H1 (cell line): ENCODE measurements around the gene PPP2R5B. TPM values are rescaled to one million over a fixed set of nuclear protein-coding genes. Genes with fewer than 3 reads are reported as not detected.

Experiments
- CTCF ChIA-PET: fragments of 300-600 bp; sonication (Branson Sonifier 250); formaldehyde crosslinking; loops from one replicate; lab custom pipeline; 2021; ENCODE audit not compliant: partially characterized antibody; lab: Charles Lee
- POLR2A ChIA-PET: fragments of 300-600 bp; sonication (Branson Sonifier 250); formaldehyde crosslinking; loops from one replicate; lab custom pipeline; 2021; ENCODE audit warnings: inconsistent platforms; ENCODE audit not compliant: partially characterized antibody; lab: Charles Lee
- DNase-seq, 2 experiments: peaks; one replicate each; pipeline versions ENCODE4 v3.0.0 to v3.0.0-alpha.2; 2010 to 2022; ENCODE audit warnings: low spot score in 2 of 2, low read depth in 1 of 2, mixed read lengths in 1 of 2
- FAIRE-seq: peaks from 2 replicates; lab custom pipeline; 2011; peaks lifted over from hg19 to GRCh38; lab: Jason Lieb, UNC
- H2AFZ ChIP-seq: 2 replicates; pipeline ENCODE4 v1.8.1; 2012; ENCODE audit warnings: low read length, inconsistent platforms
- H2AK5ac ChIP-seq: 2 replicates; pipeline ENCODE4 v1.6.1; 2013; ENCODE audit warnings: low read depth, low read length
- H2BK120ac ChIP-seq: replicated peaks from 2 replicates; pipeline ENCODE3; 2013; ENCODE audit warnings: low read depth, low read length, inconsistent platforms
- H2BK12ac ChIP-seq: 2 replicates; pipeline ENCODE4 v1.6.1; 2013; ENCODE audit warnings: low read depth, low read length
- H2BK15ac ChIP-seq: 2 replicates; pipeline ENCODE4 v1.6.1; 2013; ENCODE audit warnings: low read length
- H2BK20ac ChIP-seq: 2 replicates; pipeline ENCODE4 v1.6.1; 2013; ENCODE audit warnings: low read length
- H2BK5ac ChIP-seq: 2 replicates; pipeline ENCODE4 v1.6.1; 2013; ENCODE audit warnings: low read depth, low read length
- H3K14ac ChIP-seq: 2 replicates; pipeline ENCODE4 v1.6.1; 2013; ENCODE audit warnings: inconsistent platforms; ENCODE audit not compliant: insufficient read length
- H3K18ac ChIP-seq: 2 replicates; pipeline ENCODE4 v1.6.1; 2013; ENCODE audit warnings: low read length; ENCODE audit errors: extremely low read depth
- H3K23ac ChIP-seq: 2 replicates; pipeline ENCODE4 v1.6.1; 2013; ENCODE audit warnings: inconsistent platforms; ENCODE audit not compliant: insufficient read length
- H3K23me2 ChIP-seq: 2 replicates; pipeline ENCODE4 v1.6.1; 2013; ENCODE audit warnings: low read depth, low read length
- H3K27ac ChIP-seq: 2 replicates; pipeline ENCODE4 v1.6.1; 2011; ENCODE audit warnings: low read depth, low read length, inconsistent platforms
- H3K27me3 ChIP-seq, 4 experiments: replicated peaks in 1 of 4; 1 replicate in 1 of 4; 2 replicates in 3 of 4; pipeline versions ENCODE4 v1.6.1 to v1.8.1; 2011 to 2013; ENCODE audit warnings: low read length in 3 of 4, mild to moderate bottlenecking in 3 of 4, inconsistent platforms in 2 of 4, mixed read lengths in 2 of 4, moderate library complexity in 1 of 4; ENCODE audit not compliant: control insufficient read depth in 3 of 4, insufficient read depth in 3 of 4; ENCODE audit errors: extremely low read depth in 1 of 4
- H3K36me3 ChIP-seq, 4 experiments: 2 replicates each; pipeline versions ENCODE4 v1.6.1 to v1.8.1; 2011 to 2013; ENCODE audit warnings: mild to moderate bottlenecking in 4 of 4, low read length in 3 of 4, moderate library complexity in 2 of 4, control low read depth in 1 of 4, inconsistent platforms in 1 of 4; ENCODE audit not compliant: insufficient read depth in 4 of 4, control insufficient read depth in 2 of 4
- H3K4ac ChIP-seq: replicated peaks from 2 replicates; pipeline ENCODE3; 2013; ENCODE audit warnings: low read length, low read depth, mixed read lengths, inconsistent platforms; ENCODE audit not compliant: insufficient read length
- H3K4me1 ChIP-seq, 4 experiments: replicated peaks in 1 of 4; 1 replicate in 1 of 4; 2 replicates in 3 of 4; pipeline versions ENCODE4 v1.6.1 to v1.8.1; 2011 to 2013; ENCODE audit warnings: low read length in 3 of 4, inconsistent platforms in 2 of 4, mixed read lengths in 1 of 4; ENCODE audit not compliant: insufficient read depth in 4 of 4, control insufficient read depth in 3 of 4
- H3K4me2 ChIP-seq, 2 experiments: 2 replicates each; pipeline versions ENCODE4 v1.6.1 to v1.8.1; 2011 to 2013; ENCODE audit warnings: low read depth in 2 of 2, low read length in 2 of 2, control low read depth in 1 of 2, inconsistent platforms in 1 of 2, mild to moderate bottlenecking in 1 of 2; ENCODE audit not compliant: insufficient read depth in 1 of 2
- H3K4me3 ChIP-seq, 4 experiments: fragments of 200-600, 300-600 bp in 1 of 4; sonication (generic), shearing (Covaris generic), sonication (Bioruptor Twin) in 1 of 4; 2 replicates each; pipeline versions ENCODE4 v1.5.1 to v1.8.1; 2011 to 2016; ENCODE audit warnings: low read length in 4 of 4, low read depth in 3 of 4, control low read depth in 2 of 4, inconsistent platforms in 2 of 4, mild to moderate bottlenecking in 2 of 4, mixed read lengths in 1 of 4, moderate library complexity in 1 of 4; ENCODE audit not compliant: insufficient read depth in 2 of 4; ENCODE audit errors: extremely low read depth in 1 of 4
- H3K56ac ChIP-seq: replicated peaks from 2 replicates; pipeline ENCODE3; 2013; ENCODE audit warnings: low read depth, mild to moderate bottlenecking, mixed read lengths, low read length, inconsistent platforms; ENCODE audit not compliant: insufficient read length
- H3K79me1 ChIP-seq: 2 replicates; pipeline ENCODE4 v1.6.1; 2013; ENCODE audit warnings: low read depth, low read length, control low read depth
- H3K79me2 ChIP-seq, 2 experiments: 2 replicates each; pipeline versions ENCODE4 v1.6.1 to v1.8.1; 2012 to 2013; ENCODE audit warnings: low read length in 2 of 2, mild to moderate bottlenecking in 2 of 2, inconsistent platforms in 1 of 2; ENCODE audit not compliant: insufficient read depth in 2 of 2, control insufficient read depth in 1 of 2
- H3K9ac ChIP-seq, 4 experiments: replicated peaks in 1 of 4; 1 replicate in 1 of 4; 2 replicates in 3 of 4; pipeline versions ENCODE4 v1.6.1 to v1.8.1; 2011 to 2013; ENCODE audit warnings: low read depth in 3 of 4, low read length in 3 of 4, control low read depth in 2 of 4, mild to moderate bottlenecking in 2 of 4, moderate library complexity in 2 of 4, inconsistent platforms in 1 of 4; ENCODE audit errors: extremely low read depth in 1 of 4
- H3K9me3 ChIP-seq, 2 experiments: 2 replicates each; pipeline versions ENCODE4 v1.6.1 to v1.8.1; 2012 to 2013; ENCODE audit warnings: mild to moderate bottlenecking in 2 of 2, moderate library complexity in 2 of 2, control low read depth in 1 of 2, inconsistent platforms in 1 of 2, low read depth in 1 of 2, low read length in 1 of 2, mixed read lengths in 1 of 2; ENCODE audit not compliant: insufficient read depth in 2 of 2
- H4K20me1 ChIP-seq, 2 experiments: replicated peaks in 1 of 2; 2 replicates each; pipeline versions ENCODE3 to v1.8.1; 2011 to 2013; ENCODE audit warnings: inconsistent platforms in 2 of 2, low read length in 2 of 2, mild to moderate bottlenecking in 1 of 2; ENCODE audit not compliant: insufficient read depth in 2 of 2, control insufficient read depth in 1 of 2
- H4K5ac ChIP-seq: 2 replicates; pipeline ENCODE4 v1.6.1; 2013; ENCODE audit warnings: low read length, low read depth, mixed read lengths, inconsistent platforms; ENCODE audit not compliant: insufficient read length
- H4K8ac ChIP-seq: 2 replicates; pipeline ENCODE4 v1.8.0; 2013; ENCODE audit warnings: mild to moderate bottlenecking, moderate library complexity, low read length, inconsistent platforms; ENCODE audit not compliant: insufficient read depth; ENCODE audit errors: extremely low read depth
- H4K91ac ChIP-seq: replicated peaks from 2 replicates; pipeline ENCODE3; 2013; ENCODE audit warnings: low read length, mixed read lengths, inconsistent platforms; ENCODE audit not compliant: insufficient read length
- BACH1 ChIP-seq: IDR thresholded peaks from 2 replicates; pipeline ENCODE4 v1.6.1; 2012; ENCODE audit warnings: low read length, improper control_type of control experiment
- KDM4A ChIP-seq: IDR thresholded peaks from one replicate; pipeline ENCODE4 v1.7.1; 2012; ENCODE audit warnings: low read depth, mild to moderate bottlenecking, moderate library complexity, low read length, inconsistent platforms; ENCODE audit not compliant: severe bottlenecking
- MAFK ChIP-seq: IDR thresholded peaks from 2 replicates; pipeline ENCODE4 v1.6.1; 2012; ENCODE audit warnings: low read depth, mild to moderate bottlenecking, improper control_type of control experiment, low read length
- PHF8 ChIP-seq: fragments of 200-600 bp; sonication (generic); conservative IDR thresholded peaks from 2 replicates; pipeline ENCODE4 v1.7.1; 2012; ENCODE audit warnings: low read depth, mild to moderate bottlenecking, inconsistent platforms, low read length, moderate library complexity
- RFX5 ChIP-seq: IDR thresholded peaks from 2 replicates; pipeline ENCODE4 v1.6.1; 2011; ENCODE audit warnings: low read depth, low read length, improper control_type of control experiment, borderline replicate concordance
- RNF2 ChIP-seq: fragments of 200-900, 300-1000 bp; sonication (generic); IDR thresholded peaks from 2 replicates; pipeline ENCODE4 v1.7.1; 2016; ENCODE audit warnings: borderline replicate concordance, low read depth, mild to moderate bottlenecking, antibody characterized with exemption, low read length; ENCODE audit not compliant: poor library complexity, severe bottlenecking; ENCODE audit errors: missing control alignments
- SIN3A ChIP-seq, 2 experiments: IDR thresholded peaks in 1 of 2; conservative IDR thresholded peaks in 1 of 2; 2 replicates each; pipeline ENCODE4 v1.6.1; 2011 to 2012; ENCODE audit warnings: low read length in 2 of 2, improper control_type of control experiment in 1 of 2, low read depth in 1 of 2, mild to moderate bottlenecking in 1 of 2
- SP4 ChIP-seq: IDR thresholded peaks from 2 replicates; pipeline ENCODE4 v1.6.1; 2012; ENCODE audit warnings: low read length, inconsistent platforms
- SUZ12 ChIP-seq: fragments of 200-600 bp; sonication (generic); IDR thresholded peaks from 2 replicates; pipeline ENCODE4 v1.6.1; 2012; ENCODE audit warnings: mild to moderate bottlenecking, inconsistent platforms, low read length, moderate library complexity, mixed read lengths
- TCF12 ChIP-seq: IDR thresholded peaks from 2 replicates; pipeline ENCODE4 v1.6.1; 2011; ENCODE audit warnings: low read depth, mild to moderate bottlenecking, low read length
- YY1 ChIP-seq: IDR thresholded peaks from 2 replicates; pipeline ENCODE4 v1.6.1; 2011; ENCODE audit warnings: low read depth, mild to moderate bottlenecking, low read length
- WGBS, 2 experiments: shearing (Covaris generic) in 1 of 2; methylation state at CpG; one replicate each; pipeline versions ENCODE4 v1.1.6 to v1.1.7; 2013 to 2015; ENCODE audit warnings: low lambda C conversion rate in 2 of 2, mixed read lengths in 2 of 2, inconsistent platforms in 1 of 2, low coverage in 1 of 2, missing lambda C conversion rate in 1 of 2; ENCODE audit not compliant: insufficient replicate concordance in 2 of 2, insufficient coverage in 1 of 2, insufficient read length in 1 of 2; ENCODE audit errors: extremely low coverage in 1 of 2, missing lambda C conversion rate in 1 of 2; 5-methylcytosine and 5-hydroxymethylcytosine counted together
- polyA plus RNA-seq, 7 experiments: library from polyadenylated mRNA; depleted of rRNA in 3 of 7; stranded (reverse) in 5 of 7; unstranded in 2 of 7; fragments of >200 nt in 5 of 7; fragments of 200-250 nt in 2 of 7; gene quantifications; 1 replicate in 5 of 7; 2 replicates in 1 of 7; 4 replicates in 1 of 7; pipeline versions ENCODE4 v1.2.1 to v1.2.3, GENCODE V29; 2011 to 2013; ENCODE audit warnings: missing spikeins in 2 of 7, mixed read lengths in 2 of 7
- total RNA-seq: library from RNA; stranded (reverse); fragmentation: NEBNext Ultra II Directional; extraction: Animal tissue kit (Norgen Biotek cat#: 25700); gene quantifications from 2 replicates; pipeline ENCODE4 v1.2.1, GENCODE V29; 2021
- TF ChIP-seq, protein P1 (sequence below): IDR thresholded peaks from 2 replicates; pipeline ENCODE4 v1.6.1; 2011; ENCODE audit warnings: low read length, improper control_type of control experiment

The PPP2R5B gene
- total and polyA plus RNA-seq, 2 of the 8 experiments (the other 6 are each of a cell fraction or from before 2014, with no cell fraction given), result 4.9 to 5.1 TPM

DNA sequence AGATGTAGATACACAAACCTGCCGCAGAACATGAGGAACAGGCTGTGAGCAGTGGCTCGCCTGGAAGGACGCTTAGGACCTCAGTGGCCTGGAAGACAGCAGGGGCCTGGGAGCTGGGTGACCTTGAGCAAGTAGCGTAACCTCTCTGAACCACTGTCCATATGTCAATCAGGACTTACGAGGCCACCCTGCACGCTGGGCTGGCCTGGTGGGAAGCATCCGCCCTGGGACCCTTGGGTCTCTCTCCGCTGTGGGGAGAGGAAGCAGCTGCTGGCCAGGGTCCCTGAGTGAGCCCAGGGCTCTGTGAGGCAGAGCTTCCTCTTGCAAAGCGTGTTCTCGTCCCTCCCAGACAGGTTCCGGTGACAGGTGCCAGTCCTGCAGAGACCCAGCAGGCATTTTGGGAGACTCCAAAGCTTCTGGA lies 32.1 kb upstream of the PPP2R5B start:
- Histone ChIP-seq H3K14ac (no peak overlapping the region), H3K4ac (no peak overlapping the region), H2BK20ac (no peak overlapping the region), H3K4me1 (peaks cover 0 to 14% (median 7%) of the 10 kb centered on the region in 4 experiments; a peak in 6 of 7 replicates), H3K4me3 (no peak overlapping the region), H3K79me1 (no peaks in the 10 kb centered on the region), H3K23ac (no peak overlapping the region), H3K27me3 (no peaks in the 10 kb centered on the region), H3K9me3 (no peaks in the 10 kb centered on the region), H2BK12ac (no peak overlapping the region), H3K23me2 (no peaks in the 10 kb centered on the region), H2BK15ac (no peak overlapping the region), H3K36me3 (peaks cover 0 to 6% (median 0%) of the 10 kb centered on the region in 4 experiments; a peak in 2 of 8 replicates), H4K5ac (no peak overlapping the region), H4K20me1 (peaks cover 0 to 2% of the 10 kb centered on the region in 2 experiments), H3K18ac (no peak overlapping the region), H3K27ac (no peak overlapping the region), H3K4me2 (no peak overlapping the region), H3K79me2 (no peaks in the 10 kb centered on the region), H4K91ac (no peak overlapping the region), H4K8ac (no peak overlapping the region), H3K56ac (no peak overlapping the region), H2BK5ac (no peak overlapping the region), H2AFZ (no peak overlapping the region), H2BK120ac (no peak overlapping the region), H2AK5ac (no peak overlapping the region), H3K9ac (no peak overlapping the region)
- FAIRE-seq (no peak), DNase-seq (no peak)
- CTCF ChIA-PET, result interaction anchor here (0.6 to 32.2 kb wide), 10 partner anchors 11 to 1075 kb away, joined by 3 to 1058 read pairs (median 4); partner anchors contain the start of genes ATG2A, BATF2, CDC42BPG and EHD1
- POLR2A ChIA-PET, result interaction anchor here (0.7 to 24.6 kb wide), 6 partner anchors 12 to 114 kb away, joined by 3 to 408 read pairs (median 4); partner anchors contain the start of gene SF1
- 88% methylated on average over 11 of the region's 11 CpGs; no CpG with 5 or more reads in 1 of the 2 experiments for WGBS, 2 experiments
- TF ChIP-seq, protein P1, sequence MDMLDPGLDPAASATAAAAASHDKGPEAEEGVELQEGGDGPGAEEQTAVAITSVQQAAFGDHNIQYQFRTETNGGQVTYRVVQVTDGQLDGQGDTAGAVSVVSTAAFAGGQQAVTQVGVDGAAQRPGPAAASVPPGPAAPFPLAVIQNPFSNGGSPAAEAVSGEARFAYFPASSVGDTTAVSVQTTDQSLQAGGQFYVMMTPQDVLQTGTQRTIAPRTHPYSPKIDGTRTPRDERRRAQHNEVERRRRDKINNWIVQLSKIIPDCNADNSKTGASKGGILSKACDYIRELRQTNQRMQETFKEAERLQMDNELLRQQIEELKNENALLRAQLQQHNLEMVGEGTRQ, result no peak
- no peak for TF ChIP-seq SUZ12
- TF ChIP-seq RFX5, result no peak
- TF ChIP-seq SIN3A (conservative IDR thresholded peaks at IDR 0.05 in 1 of 2, IDR thresholded peaks at IDR 0.05 in 1 of 2; ENCODE audit: low read depth in 1 of 2, low read length in 2 of 2), result no peak
- TF ChIP-seq PHF8, result no peak
- no peak for TF ChIP-seq SP4
- TF ChIP-seq KDM4A, result no peak
- TF ChIP-seq MAFK, result no peak
- TF ChIP-seq TCF12, result no peak
- TF ChIP-seq YY1, result no peak
- TF ChIP-seq RNF2, result no peak
- TF ChIP-seq BACH1, result no peak
